Erythroblast (primary cell): Measurements from ENCODE around the gene ENOX1.

Source experiments
- DNase-seq, 2 experiments: peaks; one replicate each; lab custom pipeline; 2025; lab: John Stamatoyannopoulos, UW
- GATA1 ChIP-seq: IDR thresholded peaks from 2 replicates; pipeline ENCODE4 v1.6.1; 2011; ENCODE audit warnings: low read depth, mild to moderate bottlenecking, control low read depth, low read length, moderate library complexity
- POLR2A ChIP-seq: IDR thresholded peaks from 2 replicates; pipeline ENCODE4 v1.6.1; 2011; ENCODE audit warnings: mild to moderate bottlenecking, low read length

ENOX1 gene

DNA sequence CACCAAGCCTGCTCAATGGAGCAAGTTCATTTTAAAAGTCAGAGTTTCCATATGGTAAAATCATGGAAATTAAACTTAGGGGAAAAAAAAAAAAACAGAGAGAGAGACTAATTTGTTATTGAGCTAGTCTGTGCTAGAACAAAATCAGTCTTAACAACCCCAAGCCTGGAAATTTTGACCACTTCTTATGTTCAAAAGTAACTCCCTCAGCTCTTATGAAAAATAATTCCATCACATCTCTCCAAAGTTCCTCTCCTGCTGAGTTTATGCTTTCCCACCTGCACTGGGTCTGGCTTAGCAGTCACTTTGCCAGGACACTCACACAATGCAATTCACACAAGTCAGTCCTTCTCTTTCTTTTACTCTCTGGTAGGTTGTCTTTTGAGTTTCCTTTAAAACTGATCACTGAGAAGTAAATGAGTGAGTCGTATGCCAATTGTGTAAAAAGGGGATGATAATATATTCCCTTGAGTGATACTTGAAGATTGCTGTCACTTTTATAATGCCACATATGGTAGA, 92.6 kb downstream of the ENOX1 start:
- DNase-seq, result no peak
- TF ChIP-seq GATA1, result no peak
- no peak for TF ChIP-seq POLR2A

DNA sequence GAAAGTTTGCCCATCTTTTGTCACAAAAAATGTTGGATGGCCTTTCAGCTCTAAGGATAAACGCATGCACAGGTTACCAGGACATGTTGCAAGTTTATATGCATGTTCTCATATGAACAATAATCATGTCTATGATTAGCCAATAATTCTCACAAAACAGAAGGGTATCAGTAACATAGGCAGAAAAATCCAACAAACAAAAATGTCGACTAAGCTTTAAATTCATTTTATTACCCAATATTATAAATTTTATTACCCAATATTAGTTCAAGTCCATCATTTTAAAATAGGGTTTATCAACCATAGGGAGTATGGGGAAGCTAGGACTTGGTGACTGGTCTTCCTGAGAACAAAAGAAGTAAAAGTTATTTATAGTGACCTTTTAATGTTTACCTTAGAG, 93.1 kb downstream of the ENOX1 start:
- no peak for TF ChIP-seq GATA1
- no peak for TF ChIP-seq POLR2A
- DNase-seq, result no peak

DNA sequence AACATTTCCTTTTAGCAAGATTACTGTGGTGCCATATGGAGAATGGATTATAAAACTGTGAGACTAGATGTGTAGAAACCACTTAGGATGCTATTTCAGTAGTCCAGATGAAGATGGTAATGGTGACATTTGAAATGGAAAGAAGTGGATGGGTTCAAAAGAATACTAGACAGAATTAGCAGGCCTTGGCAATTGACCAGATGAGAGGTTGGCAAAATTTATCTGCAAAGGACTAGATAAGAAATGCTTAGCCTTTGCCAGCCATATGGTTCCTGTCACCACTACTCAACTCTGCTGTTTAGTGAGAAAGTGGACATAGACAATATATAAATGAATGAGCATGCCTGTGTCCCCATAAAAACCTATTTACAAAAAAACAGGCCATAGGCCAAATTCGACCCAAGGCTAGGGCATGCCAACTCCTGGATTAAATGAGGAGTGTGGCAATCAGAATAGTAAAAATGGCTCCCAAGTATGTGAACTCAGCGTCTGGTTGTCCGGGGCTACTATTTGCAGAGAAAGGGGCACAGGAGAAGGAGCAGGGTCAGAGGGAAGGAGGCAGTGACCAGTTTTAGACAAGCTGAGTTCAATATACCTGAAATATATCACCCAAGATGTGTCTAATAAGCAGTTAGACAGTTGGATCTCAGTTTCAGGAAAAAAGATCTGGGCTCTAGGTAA, 98.4 kb downstream of the ENOX1 start:
- TF ChIP-seq GATA1 (no peak), POLR2A (no peak)
- DNase-seq, result no peak

DNA sequence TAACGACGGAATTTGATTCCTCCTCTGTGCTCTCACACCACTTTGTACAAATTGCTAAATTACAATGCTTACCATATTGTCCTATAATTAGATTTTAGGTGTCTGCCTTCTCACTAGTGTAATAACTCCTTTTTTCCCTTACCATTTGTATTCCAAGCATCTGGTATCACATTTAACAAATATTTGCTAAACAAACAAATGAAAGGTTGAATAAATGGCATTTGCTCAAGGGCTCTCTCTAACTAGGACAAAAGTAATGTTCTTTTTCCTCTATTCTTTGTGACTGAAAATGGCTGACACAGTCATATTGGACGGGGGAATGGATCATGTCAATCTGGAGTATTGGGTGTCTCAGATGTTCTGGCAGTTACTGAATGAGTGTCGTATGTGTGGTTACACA, 99.7 kb downstream of the ENOX1 start:
- no peak for TF ChIP-seq GATA1
- no peak for TF ChIP-seq POLR2A
- DNase-seq, result no peak

DNA sequence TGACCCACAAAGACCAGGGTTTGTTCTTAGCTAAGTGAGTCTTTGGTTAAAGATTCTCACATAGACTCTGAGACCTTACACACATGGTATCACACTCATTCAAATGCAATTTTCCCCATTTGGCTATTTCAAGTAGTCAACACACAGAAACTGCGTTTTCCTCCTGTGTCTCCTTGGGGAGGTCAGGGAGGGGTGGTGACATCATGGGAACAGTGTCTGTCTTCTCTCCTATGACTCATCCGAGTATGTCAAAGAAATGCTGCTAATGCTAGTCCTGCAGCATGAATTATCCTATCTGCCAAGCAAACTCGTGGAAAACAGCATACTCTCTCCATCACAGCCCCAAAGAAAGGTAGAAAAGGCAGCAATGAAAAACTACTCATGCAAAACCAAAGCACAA, 100.2 kb downstream of the ENOX1 start:
- TF ChIP-seq POLR2A (no peak), GATA1 (no peak)
- no peak for DNase-seq

DNA sequence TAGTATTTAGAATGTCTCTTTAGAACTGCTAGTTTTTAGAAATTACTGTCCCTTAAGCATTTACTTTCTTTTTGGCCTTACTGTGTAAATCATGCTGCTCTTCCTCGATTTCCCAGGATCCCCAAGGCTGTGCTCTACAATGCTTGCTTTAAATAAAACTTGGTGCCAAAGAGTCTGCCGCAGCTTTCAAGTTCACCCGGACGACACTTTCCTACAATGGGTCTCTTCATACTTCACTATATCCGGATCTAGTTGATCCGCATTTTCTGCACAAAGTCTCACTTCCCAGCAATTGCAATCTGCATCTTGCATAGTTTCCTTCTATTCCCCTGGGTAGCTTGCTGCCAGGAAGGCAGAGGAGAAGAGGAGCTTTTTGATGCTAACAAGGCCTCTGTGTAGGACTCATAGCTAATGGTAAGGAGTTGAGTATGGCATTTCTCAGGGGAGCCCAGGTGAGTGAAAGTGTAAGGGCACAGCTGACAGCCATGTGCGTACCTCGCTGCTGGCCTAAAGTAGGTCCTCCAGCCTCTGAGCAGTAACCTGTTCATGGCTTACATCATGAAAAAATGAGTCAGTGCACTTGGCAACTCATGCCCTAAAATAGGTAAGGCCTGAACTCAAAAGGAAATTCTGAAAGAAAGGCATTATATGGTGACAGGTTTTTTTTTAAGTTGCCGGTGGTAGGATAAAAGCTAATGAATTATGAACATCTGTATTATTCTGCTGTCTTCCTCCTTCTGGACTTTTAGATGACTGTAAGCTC, 101.6 kb downstream of the ENOX1 start:
- no peak for DNase-seq
- TF ChIP-seq GATA1 (no peak), POLR2A (no peak)

GRCh38 chr13:43682701-43683100, 104.1 kb downstream of the ENOX1 start:
- TF ChIP-seq POLR2A (no peak), GATA1 (no peak)
- DNase-seq, result no peak

- DNase-seq, result no peak
- TF ChIP-seq GATA1, result no peak
- TF ChIP-seq POLR2A, result no peak
Measured at GRCh38 chr13:43676320-43676719, 110.5 kb downstream of the ENOX1 start.

DNA sequence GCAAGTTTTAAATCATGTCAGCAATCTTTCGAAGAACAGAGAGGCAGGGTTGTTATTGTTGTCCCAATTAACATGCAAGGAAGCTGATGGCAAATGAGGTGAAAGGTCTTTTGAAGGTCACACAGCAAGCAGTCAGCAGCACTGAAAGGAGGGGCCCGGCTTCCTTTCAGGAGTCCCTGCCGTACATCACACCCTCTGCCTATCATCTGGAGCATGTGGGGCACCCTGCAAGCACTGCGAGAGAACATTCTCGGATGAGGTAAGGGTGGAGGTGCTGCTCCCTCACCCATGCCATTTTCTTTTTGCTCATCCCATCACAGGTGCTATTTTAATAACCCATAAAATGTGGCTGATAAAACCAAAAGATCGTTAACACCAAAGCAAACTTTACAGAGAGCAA, 111.2 kb downstream of the ENOX1 start:
- TF ChIP-seq GATA1 (no peak), POLR2A (no peak)
- no peak for DNase-seq

DNA sequence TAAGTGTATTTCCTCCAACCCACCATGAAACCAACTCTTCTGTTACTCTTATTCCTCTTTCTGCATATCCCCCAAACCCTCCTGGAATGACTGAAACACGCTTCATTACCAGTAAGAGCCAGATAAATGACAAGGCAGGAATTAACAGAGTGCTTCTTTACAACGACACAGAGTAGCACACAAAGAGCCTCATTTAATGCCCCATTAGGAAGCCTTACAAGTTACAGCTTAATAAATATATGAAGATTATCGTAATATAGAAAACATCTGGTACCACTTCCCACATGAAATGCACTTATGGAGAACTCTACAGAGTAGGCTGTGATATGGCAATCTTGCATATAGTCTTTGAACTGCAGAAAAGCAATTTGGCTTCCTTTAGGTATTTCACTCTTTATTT, 116.8 kb downstream of the ENOX1 start:
- TF ChIP-seq POLR2A (no peak), GATA1 (no peak)
- no peak for DNase-seq

- TF ChIP-seq GATA1 (no peak), POLR2A (no peak)
Measured at GRCh38 chr13:43669101-43669500, 117.7 kb downstream of the ENOX1 start.

DNA sequence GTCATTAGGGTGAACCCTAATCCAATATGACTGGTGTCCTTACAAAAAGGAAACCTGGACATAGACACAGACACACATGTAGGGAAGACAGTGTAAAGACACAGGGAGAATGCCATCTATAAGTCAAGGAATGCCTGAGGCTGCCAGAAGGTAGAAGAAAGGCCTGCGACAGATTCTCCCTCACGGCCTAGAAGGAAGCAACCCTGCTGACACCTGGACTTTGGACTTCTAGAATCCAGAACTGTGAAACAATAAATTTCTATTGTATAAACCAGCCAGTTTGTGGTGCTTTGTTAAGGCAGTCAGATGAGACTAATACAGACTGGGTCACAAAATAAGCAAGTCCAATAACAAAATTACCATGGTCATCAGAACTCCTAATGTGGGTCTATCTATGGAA, 120.4 kb downstream of the ENOX1 start:
- no peak for DNase-seq
- TF ChIP-seq POLR2A, result no peak
- no peak for TF ChIP-seq GATA1

More at GRCh38 chr13:43669101-43669500, 117.7 kb downstream of the ENOX1 start:
- no peak for DNase-seq

DNA sequence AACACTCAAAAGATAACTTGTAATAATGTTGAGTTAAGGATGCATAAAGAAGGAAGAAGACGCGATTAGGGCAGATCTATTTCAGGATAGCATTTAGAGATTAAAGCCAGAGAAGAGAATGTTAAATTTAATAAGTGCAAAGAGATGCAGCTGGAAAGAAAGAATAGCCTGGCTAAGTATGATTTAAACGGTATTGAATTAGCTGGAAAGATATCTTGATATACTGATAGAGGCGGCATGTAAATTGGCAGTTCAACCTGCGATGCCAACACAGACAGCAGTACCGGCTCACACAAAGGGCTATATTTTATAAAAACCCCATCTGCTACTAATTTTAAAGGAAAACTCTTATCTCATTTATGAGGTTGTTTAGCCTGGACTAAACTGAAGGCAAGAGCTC, 121.4 kb downstream of the ENOX1 start:
- DNase-seq, result no peak
- TF ChIP-seq POLR2A (no peak), GATA1 (no peak)

DNA sequence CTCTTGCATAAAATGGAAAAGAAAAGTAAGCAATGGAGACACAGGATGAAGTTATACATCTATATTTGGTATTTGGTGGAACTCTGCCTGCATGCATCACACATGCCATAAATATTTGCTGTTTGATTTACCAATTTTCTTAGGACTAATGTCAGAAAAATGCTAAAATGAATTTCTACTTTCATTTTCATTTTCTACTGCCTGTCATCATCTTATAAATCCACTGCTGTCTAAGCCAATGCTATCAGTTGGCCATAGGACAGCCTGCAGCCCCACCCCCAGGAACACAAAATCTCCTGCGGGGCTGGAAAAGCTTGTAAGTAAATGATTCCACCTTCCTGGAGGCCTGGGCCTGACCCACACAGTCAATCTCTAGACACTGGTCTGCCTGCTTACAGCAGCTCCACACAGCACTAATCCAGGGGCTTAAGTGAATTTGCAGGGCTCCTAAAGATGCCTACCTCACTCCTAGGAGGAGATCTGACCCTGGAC, 122.0 kb downstream of the ENOX1 start:
- no peak for TF ChIP-seq POLR2A
- no peak for TF ChIP-seq GATA1
- peak in 1 of 2 experiments; percentile 2 for DNase-seq
